AG09309 (cell line): Measurements from ENCODE around the gene RADIL.

Experiments used
- DNase-seq: peaks from one replicate; pipeline ENCODE4 v3.0.0-alpha.2; 2010; ENCODE audit warnings: low read depth
- H3K4me3 ChIP-seq: 2 replicates; pipeline ENCODE4 v1.5.1; 2011; ENCODE audit warnings: mild to moderate bottlenecking, low read depth, low read length, moderate library complexity; ENCODE audit not compliant: control insufficient read depth
- TF ChIP-seq, protein P1 (sequence below): IDR thresholded peaks from 2 replicates; pipeline ENCODE4 v1.5.1; 2011; ENCODE audit warnings: mild to moderate bottlenecking, low read depth, low read length, inconsistent platforms; ENCODE audit not compliant: insufficient read depth, control insufficient read depth; ENCODE audit errors: missing control alignments

Gene RADIL

DNA sequence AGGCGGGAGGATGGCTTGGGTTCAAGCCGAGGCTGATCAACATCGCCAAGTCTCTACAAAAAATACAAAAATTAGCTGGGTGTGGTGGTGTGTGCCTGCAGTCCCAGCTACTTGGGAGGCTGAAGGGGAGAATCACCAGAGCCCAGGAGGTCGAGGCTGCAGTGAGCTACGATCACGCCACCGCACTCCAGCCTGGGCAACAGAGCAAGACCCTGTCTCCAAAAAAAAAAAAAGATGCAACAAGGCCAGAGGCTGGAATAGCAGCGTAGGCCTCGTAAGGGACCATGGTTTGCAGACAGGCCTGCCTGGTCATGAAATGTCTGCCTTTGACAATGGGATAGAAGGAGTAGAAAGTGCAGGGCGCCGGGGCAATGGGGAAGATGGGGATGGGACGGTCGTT lies 41.7 kb downstream of the RADIL start:
- H3K4me3 ChIP-seq, result no peak overlapping the region
- TF ChIP-seq, protein P1, sequence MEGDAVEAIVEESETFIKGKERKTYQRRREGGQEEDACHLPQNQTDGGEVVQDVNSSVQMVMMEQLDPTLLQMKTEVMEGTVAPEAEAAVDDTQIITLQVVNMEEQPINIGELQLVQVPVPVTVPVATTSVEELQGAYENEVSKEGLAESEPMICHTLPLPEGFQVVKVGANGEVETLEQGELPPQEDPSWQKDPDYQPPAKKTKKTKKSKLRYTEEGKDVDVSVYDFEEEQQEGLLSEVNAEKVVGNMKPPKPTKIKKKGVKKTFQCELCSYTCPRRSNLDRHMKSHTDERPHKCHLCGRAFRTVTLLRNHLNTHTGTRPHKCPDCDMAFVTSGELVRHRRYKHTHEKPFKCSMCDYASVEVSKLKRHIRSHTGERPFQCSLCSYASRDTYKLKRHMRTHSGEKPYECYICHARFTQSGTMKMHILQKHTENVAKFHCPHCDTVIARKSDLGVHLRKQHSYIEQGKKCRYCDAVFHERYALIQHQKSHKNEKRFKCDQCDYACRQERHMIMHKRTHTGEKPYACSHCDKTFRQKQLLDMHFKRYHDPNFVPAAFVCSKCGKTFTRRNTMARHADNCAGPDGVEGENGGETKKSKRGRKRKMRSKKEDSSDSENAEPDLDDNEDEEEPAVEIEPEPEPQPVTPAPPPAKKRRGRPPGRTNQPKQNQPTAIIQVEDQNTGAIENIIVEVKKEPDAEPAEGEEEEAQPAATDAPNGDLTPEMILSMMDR, result no peak
- DNase-seq, result no peak

DNA sequence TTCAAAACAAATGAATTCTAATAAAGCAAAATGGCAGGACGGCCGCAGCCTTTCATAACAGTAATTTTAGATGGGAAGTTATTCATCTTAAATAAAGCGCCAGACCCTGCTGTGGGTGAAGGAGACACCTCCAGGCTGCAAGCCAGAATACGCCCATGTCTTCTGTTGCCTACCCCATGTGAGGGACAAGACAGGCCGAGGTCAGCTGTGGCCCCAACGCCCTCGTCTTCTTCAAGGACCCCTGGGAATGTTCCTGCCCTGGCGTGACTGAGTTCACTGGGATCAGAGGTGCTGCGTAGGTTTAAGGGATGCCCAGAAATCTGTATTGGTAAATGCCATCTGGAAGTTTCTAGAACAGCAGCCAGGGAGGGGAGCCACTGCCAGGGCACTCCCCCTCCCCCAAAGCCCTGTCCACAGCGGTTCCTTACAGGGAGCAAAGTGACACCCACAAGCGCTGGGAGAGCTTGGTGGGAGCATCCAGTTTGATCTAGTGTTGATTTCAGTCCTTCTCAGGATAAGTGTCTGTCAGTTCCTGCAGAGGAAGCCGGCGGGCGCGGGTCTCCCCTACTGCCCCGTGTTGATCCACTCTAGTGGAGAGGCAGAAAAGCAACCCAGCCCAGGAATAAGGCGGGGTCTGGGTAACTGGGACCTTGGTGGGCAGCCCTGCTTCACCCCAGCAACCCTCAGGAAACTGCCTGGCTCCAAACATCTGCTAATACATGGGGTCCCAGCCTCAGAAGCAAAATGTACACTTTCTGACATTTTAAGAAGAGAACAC lies 42.3 kb downstream of the RADIL start:
- H3K4me3 ChIP-seq, result no peak overlapping the region
- TF ChIP-seq, protein P1, result no peak
- no peak for DNase-seq

DNA sequence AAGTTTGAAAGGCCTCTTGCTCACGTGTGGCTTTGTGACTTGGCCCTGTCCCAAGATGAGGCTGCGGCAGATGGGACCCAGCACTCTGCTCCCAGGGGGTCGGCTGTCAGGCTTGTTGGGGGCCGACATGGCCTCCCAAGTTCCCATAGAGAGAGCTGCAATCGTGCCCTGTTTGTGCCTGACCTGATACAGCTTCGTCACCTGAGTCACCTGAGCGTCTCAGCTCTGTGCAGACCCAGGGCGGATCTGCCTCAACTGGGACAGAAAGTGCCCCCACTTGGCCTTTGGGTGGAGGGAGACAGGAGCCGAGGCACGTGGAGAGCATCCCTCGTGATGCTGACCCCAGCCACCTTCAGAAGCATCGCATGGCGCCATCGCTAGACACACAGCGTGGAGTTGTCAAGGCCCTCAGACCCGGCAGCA lies 43.4 kb downstream of the RADIL start:
- DNase-seq, result no peak
- TF ChIP-seq, protein P1, result no peak
- H3K4me3 ChIP-seq, result no peak overlapping the region

DNA sequence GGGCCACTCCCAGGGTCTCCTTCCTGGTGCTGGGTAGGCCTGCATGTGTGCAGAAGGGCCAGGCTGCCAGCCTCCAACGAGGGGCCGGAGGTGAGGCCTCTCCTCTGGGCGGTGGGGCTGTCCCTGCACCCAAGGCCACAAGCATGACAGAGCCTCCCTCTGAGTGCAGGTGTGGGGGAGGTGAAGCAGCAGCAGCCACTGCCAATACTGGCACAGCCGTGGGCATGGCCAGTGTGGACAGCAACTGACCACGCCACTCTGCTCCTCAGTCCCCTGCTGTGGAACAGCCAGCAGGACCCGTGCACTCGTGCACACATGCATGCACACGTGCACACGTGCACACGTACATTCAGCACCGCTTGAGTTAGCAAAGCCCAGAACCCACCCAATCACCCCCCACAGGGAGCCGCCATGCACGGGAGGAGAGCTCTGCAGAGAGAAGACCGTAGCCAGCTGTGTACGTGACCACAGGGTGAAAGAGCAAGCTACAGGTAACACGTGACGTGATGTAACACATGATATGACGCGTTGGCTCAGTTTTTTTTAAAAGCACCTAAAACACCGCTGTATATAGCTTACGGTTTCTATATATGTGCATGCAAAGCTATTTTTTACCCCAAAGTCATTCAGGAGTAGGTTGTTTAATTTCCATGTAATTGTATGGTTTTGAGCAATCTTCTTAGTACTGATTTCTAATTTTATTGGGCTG lies 44.7 kb downstream of the RADIL start:
- DNase-seq, result no peak
- no peak overlapping the region for H3K4me3 ChIP-seq
- TF ChIP-seq, protein P1, result no peak

DNA sequence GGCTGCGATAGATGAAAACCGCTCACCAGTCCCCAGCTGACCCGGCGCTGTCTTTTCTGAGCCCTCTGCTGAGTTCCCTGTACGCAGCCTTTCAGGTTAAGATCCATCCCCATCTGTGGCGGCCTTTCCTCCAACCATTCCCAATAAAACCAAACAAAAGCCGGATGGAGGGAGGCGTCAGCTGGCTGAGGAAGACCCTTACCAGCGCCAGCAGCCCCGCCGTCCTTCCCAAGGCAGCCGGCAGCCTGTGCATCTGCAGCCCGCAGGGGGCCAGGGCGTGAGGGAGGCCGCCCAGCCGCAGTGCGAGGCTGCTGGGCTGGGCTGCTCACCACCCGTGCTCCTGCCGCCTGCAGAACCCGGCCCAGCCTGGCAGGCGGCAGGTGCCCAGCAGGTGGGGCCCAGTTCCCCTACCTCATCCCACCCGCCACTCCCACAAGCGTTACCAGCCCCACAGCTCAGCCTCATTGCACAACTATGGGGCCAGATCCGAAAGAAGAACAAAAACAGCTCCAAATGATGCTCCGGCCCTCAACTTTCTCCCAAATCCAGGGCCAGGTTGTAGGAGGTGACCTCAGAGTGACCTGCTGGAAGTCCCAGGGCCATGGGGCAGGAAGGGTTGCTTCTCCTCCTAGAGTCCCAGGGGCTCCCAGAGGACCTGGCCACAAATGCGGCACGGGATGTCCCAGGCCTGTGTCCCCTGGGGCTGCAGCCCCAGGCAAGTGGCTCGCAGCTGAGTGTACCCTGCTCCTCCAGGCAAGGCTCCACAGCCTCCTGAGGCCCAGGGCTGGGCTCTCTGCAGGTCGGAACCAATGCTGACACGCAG lies 45.5 kb downstream of the RADIL start:
- DNase-seq, result no peak
- H3K4me3 ChIP-seq, result no peak overlapping the region
- TF ChIP-seq, protein P1, result no peak

DNA sequence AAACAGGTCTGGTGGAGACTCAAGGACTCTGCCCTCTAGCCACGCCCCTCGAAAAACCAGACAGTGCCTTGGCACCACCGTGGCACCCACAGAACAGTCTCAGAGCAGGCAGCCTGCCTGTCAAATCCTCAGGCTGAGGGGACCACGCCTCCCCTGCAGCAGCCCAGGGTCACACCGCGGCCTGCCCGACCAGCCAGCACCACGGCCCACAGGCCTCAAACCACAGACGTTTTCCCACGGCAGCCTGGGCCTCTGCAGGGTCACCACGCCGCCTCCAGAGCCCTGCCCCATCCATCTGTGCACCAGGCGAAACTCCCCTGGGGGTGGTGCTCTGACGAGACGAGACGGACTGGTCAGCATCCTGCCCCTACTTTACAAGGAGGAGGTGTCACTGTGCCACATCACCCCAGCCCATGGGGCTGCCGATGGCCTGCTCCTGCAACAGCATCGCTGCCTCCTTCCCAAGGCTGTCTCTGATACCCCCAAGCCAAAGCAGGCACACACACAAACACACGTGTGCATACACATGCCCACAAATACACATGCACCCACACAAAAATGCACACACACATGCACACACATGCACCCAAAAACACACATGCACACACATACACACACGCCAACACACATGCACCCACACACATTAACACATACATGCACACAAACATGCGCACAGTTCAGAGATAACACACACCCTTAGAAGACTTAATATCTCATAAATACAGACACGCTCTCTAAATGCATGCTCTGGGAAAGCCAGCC lies 46.3 kb downstream of the RADIL start:
- no peak overlapping the region for H3K4me3 ChIP-seq
- no peak for DNase-seq
- TF ChIP-seq, protein P1, result no peak
